Stimulated activated CD8-positive, alpha-beta memory T cell treated with anti-CD3 and anti-CD28 coated beads, Interleukin-12 subunit alpha, Interleukin-12 subunit beta, amount 100 ng/mL, for 1 hour (primary cell): ENCODE measurements around the gene RBM12.

ENCODE experiments used
- DNase-seq: peaks from one replicate; pipeline ENCODE4 v3.0.0-alpha.2; 2020; ENCODE audit warnings: low read depth

RBM12 gene

GRCh38 chr20:35620818-35621559, 43.7 kb downstream of the RBM12 start:
- no peak for DNase-seq

DNA sequence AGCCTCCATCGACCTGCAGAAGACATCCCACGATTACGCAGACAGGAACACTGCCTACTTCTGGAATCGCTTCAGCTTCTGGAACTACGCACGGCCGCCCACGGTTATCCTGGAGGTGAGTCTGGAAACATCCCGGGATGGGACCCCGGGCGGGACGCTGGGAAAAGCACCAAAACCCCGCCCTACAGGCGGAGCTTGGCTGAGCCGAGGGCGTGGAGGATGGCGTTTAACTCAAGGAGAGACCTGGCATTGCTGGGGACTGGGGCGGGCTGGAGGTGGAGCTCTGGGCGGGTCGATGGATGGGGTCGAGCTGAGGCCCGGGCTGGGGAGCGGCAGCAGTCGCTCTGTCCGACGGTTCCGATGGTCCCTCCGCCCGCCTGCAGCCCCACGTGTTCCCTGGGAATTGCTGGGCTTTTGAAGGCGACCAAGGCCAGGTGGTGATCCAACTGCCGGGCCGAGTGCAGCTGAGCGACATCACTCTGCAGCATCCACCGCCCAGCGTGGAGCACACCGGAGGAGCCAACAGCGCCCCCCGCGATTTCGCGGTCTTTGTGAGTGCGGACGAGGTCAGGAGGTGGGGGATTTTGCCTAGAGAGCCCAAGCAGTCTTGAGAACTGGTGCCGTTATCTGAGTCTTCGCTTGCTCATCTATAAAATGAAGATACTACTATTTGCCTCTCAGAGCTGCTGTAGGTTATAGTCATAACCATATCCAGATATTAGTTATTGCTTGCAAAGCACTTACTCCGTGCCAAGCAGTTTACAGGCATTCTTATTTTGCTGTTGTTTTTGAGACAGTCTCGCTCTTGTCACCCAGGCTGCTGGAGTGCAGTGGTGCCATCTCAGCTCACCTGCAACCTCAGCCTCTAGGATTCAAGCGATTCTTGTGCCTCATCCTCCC, 45.3 kb downstream of the RBM12 start:
- peak; percentile 56 for DNase-seq

DNA sequence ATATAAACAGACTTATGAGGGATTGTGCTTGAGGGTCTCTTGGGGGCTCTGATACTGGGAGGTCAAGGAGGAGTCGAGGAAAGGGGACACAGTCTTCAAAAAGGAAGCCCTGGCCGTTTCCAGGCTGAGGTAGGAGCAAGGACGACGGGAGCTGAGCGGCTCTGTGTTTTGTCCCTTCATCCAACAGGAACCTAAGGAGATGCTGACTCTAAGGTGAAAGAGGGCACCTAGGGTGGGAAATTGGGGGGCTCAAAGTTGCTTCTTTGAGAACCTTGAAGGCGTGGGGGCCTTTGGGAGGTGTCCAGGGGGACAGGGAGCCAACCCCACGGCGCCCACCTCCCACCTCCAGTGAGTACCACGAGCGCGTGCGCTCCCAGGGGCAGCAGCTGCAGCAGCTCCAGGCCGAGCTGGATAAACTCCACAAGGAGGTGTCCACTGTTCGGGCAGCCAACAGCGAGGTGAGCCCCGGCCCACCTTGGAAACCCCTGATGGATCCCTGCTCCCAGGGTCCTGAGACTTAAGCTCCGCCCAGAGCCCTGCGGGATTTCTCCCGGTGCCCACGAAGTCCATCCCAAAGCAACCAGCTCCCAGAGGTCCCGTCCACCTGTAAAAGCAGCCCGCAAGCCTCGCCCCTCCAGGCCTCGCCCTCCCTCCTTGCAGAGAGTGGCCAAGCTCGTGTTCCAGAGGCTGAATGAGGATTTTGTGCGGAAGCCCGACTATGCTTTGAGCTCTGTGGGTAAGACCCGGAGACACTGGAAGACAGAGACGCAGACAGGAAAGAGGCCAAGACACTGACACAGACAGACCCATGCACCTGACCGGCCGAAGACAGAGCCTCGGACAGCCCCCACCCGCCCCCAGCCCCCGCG, 46.2 kb downstream of the RBM12 start:
- no peak for DNase-seq

DNA sequence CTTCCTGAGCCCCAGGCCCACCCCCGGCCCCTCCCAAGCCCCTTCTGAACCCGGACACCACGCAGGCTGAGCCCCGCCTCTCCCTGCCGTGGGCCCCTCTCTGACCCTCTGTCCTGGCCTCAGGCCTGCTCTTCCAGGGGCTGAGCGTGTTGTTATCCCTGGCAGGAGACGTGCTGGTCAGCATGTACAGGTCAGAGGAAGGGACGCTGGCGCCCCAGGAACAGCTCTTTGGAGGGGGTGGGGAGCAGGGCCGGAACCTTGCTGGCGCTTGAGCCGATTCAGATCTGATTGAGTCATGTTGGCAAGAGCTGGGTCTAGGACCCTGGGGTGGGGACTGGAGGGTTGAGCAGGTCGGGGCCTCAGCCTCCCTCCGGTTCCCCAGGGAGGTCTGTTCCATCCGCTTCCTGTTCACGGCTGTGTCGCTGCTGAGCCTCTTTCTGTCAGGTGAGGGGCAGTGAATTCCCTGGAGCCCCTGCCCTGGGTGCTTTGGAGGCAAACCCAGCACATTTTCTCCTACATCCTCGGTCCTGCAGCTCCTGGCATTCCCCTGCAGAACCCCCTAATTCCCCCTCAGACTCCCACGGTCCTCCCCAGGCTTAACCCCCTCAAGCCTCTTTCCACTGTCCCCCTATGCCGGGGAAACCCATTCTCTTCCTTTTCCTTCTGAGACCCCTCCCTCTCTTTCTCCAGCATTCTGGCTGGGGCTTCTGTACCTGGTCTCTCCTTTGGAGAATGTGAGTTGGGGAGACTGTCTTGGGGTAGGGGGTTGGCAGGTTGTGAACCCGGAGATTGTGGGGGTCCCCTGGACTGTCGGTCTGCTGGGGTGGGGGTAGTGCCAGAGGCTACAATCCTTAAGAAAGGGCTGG, 47.1 kb downstream of the RBM12 start:
- DNase-seq = no peak

DNA sequence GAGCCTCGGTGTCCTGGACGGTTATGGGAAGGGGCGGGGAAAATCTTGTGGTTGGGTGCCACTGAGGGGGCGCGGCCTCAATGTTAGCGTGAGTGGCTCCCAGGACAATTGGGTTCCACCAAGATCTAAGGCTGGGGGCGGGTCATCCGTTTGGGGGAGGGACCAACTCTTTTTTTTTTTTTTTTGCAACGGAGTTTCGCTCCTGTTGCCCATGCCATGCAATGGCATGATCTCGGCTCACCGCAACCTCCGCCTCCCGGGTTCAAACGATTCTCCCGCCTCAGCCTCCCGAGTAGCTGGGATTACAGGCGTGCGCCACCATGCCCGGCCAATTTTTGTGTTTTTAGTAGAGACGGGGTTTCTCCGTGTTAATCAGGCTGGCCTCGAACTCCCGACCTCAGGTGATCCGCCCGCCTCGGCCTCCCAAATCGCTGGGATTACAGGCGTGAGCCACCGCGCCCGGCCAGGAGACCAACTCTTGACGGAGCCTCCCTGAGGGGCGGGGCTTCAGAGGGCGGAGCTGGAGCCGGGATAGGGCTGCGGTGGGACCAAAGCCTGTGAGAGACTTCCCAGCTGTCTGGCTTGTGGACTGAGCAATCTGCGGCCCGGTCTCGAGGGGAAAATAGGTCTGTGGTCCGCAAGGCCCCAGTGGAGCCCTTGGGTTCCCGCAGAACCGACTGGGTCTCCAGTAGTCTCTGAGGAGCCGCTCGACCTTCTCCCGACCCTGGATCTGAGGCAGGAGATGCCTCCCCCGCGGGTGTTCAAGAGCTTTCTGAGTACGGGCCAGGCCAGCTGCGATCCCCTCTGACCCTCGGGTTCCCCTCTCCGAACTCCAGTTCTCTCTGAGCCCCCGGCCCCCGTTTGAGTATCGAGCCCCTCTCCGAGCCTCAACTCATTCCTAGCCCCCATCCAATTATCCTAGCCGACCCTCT, 48.0 kb downstream of the RBM12 start:
- no peak for DNase-seq

GRCh38 chr20:35615667-35616464, 48.8 kb downstream of the RBM12 start, which contains the start of gene SPAG4:
SPAG4 (plus strand) TSS chr20:35615829; CDS start chr20:35616004, 175 bp downstream.
- DNase-seq = peak; percentile 100

- DNase-seq = no peak
These were observed 53.2 kb downstream of the RBM12 start for GRCh38 chr20:35611482-35611881.

DNA sequence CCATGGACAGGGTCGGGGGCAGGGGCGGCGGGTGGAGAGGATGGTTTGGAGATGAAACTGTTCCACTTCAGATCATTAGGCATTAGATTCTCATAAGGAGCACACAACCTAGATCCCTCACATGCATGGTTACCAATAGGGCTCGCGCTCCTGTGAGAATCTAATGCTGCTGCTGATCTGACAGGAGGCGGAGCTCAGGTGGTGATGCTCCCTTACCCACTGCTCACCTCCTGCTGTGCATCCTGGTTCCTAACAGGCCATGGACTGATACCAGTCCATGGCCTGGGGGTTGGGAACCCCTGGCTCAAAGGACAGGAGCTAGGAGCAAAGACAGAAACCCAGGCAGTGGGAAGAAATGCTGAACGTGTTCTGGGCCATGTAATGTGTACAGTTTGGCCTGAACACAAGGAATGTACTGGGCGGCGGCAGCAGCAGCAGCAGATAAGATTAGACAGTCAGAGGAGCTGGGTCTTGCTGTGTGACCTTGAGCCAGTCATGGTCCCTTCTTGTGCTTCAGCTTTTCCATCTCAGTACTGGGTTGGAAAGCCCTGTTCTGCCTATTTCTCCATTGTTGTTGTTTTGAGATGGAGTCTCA, 53.8 kb downstream of the RBM12 start:
- DNase-seq = no peak

- DNase-seq = no peak
These were observed 57.5 kb downstream of the RBM12 start for GRCh38 chr20:35607003-35607735.

- DNase-seq = no peak
These were observed 58.6 kb downstream of the RBM12 start for GRCh38 chr20:35606127-35606526.

- no peak for DNase-seq
These were observed 60.3 kb downstream of the RBM12 start for GRCh38 chr20:35604449-35604747.

- DNase-seq = no peak
These were observed 60.8 kb downstream of the RBM12 start for GRCh38 chr20:35603695-35604448.

- DNase-seq = no peak
These were observed 61.7 kb downstream of the RBM12 start for GRCh38 chr20:35602851-35603495.

- DNase-seq = no peak
These were observed 62.7 kb downstream of the RBM12 start for GRCh38 chr20:35601990-35602389.

DNA sequence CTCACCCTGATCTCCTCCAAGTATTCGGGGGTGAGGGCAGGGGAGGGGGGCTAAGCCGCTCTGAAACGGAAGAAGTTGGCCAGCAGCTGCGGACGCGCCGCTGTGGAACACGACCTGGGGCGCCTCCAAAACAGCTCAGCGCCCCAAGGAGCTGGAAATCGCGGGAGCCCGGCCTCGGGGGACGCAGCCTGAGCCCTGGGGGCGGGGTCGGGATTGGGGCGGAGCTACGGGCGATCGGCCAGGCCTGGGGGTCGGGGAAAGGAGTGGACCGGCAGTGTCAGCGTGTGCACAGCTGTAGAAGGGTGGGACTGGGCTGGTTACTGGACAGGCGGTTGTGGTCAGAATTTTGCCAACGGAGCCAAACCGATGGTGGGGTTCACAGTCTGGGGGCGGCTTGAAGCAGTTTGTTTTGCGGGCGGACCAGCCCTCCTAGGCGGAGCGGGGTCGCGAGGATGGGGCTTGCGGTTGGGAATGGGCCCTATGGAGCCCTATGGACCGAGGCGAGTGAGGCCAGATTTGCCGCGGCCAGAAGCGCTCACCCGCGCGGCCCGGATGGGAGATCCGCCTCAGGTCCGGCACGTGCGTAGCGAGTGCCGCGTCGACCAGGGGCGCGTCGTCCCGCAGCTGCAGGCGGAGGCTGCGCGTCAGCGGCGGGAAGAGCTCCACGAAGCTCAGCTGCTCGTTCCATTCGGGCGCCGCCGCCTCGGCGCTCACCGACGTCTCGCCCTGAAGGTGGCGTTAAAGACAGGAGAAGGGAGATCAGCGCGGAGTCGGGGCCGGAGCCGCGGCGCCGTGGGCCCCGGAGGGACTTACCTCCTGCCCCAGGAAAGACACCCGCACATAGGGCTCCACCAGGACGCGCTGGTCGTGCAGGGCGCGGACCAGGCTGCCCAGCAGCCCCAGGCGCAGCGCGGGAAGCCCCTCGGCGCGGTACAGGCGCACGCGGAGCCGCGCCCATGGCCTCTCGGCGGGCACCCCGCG, 63.4 kb downstream of the RBM12 start:
- peak; percentile 64 for DNase-seq
